MM.1S (cell line): ENCODE data around the gene TMTC1.

Experiments used
- CTCF ChIP-seq: fragments of 300-600 bp; sonication (generic); IDR thresholded peaks from 2 replicates; pipeline ENCODE4 v1.5.1; 2016; ENCODE audit warnings: antibody characterized with exemption, low read length, mixed read lengths
- EZH2 ChIP-seq: fragments of 300-600 bp; sonication (generic); optimal IDR thresholded peaks from 2 replicates; pipeline ENCODE3; 2017; ENCODE audit warnings: low read depth, mild to moderate bottlenecking, antibody characterized with exemption, low read length, mixed read lengths
- EZH2phosphoT487 ChIP-seq: fragments of 300-600 bp; sonication (generic); IDR thresholded peaks from 2 replicates; pipeline ENCODE4 v1.6.1; 2018; ENCODE audit warnings: antibody characterized with exemption, low read length

GRCh38 chr12:29499235-29499634 lies 284.5 kb downstream of the TMTC1 start:
- TF ChIP-seq CTCF (no peak), EZH2 (no peak), EZH2phosphoT487 (no peak)
